Neural cell (in vitro differentiated cells): ENCODE data around the gene CTSL. TPM values are rescaled to one million over a fixed set of nuclear protein-coding genes. Genes with fewer than 3 reads are reported as not detected.

ENCODE experiments used
- H2AFZ ChIP-seq: fragments of 200-600, 300-800 bp; sonication (generic), shearing (Covaris generic); 2 replicates; pipeline ENCODE4 v1.6.0; 2014; ENCODE audit warnings: low read depth, mild to moderate bottlenecking, antibody characterized with exemption, low read length, moderate library complexity
- H3F3A ChIP-seq: fragments of 200-600 bp; shearing (Covaris generic); 2 replicates; pipeline ENCODE4 v1.6.1; 2016; ENCODE audit warnings: mild to moderate bottlenecking, moderate library complexity, mixed read lengths, antibody characterized with exemption, low read length; ENCODE audit not compliant: insufficient read depth, poor library complexity, severe bottlenecking
- H3K27ac ChIP-seq: fragments of 200-600, 300-800 bp; sonication (generic), shearing (Covaris generic); 2 replicates; pipeline ENCODE4 v1.5.1; 2014; ENCODE audit warnings: mild to moderate bottlenecking, low read length, moderate library complexity
- H3K27me3 ChIP-seq: fragments of 300-800, 200-600 bp; sonication (generic), shearing (Covaris generic); 2 replicates; pipeline ENCODE4 v1.6.0; 2014; ENCODE audit warnings: mild to moderate bottlenecking, low read depth, low read length, moderate library complexity; ENCODE audit not compliant: insufficient read depth
- H3K36me3 ChIP-seq: fragments of 300-800, 200-600 bp; sonication (generic), shearing (Covaris generic); 2 replicates; pipeline ENCODE4 v1.5.1; 2014; ENCODE audit warnings: mild to moderate bottlenecking, antibody characterized with exemption, low read length, moderate library complexity; ENCODE audit not compliant: insufficient read depth
- H3K4me2 ChIP-seq: fragments of 300-800, 200-600 bp; sonication (generic), shearing (Covaris generic); 2 replicates; pipeline ENCODE4 v1.6.0; 2014; ENCODE audit warnings: mild to moderate bottlenecking, low read length
- H3K4me3 ChIP-seq: fragments of 300-800, 200-600 bp; sonication (generic), shearing (Covaris generic); 2 replicates; pipeline ENCODE4 v1.5.1; 2014; ENCODE audit warnings: mild to moderate bottlenecking, low read length, moderate library complexity
- H3K79me2 ChIP-seq: fragments of 200-600 bp; shearing (Covaris generic); replicated peaks from 2 replicates; pipeline ENCODE4 v1.6.0; 2014; ENCODE audit warnings: mild to moderate bottlenecking, low read length, moderate library complexity; ENCODE audit not compliant: insufficient read depth
- H3K9ac ChIP-seq: fragments of 300-800, 200-600 bp; sonication (generic), shearing (Covaris generic); 2 replicates; pipeline ENCODE4 v1.6.1; 2016; ENCODE audit warnings: mild to moderate bottlenecking, low read length, mixed read lengths
- H3K9me2 ChIP-seq: fragments of 200-600 bp; shearing (Covaris generic); 2 replicates; pipeline ENCODE4 v1.6.1; 2016; ENCODE audit warnings: mild to moderate bottlenecking, low read length, mixed read lengths; ENCODE audit not compliant: insufficient read depth
- H3K9me3 ChIP-seq: fragments of 200-600, 300-800 bp; sonication (generic), shearing (Covaris generic); 2 replicates; pipeline ENCODE4 v1.6.1; 2016; ENCODE audit warnings: mild to moderate bottlenecking, mixed run types, low read length, moderate library complexity, mixed read lengths
- H4K20me1 ChIP-seq: fragments of 200-600 bp; shearing (Covaris generic); 2 replicates; pipeline ENCODE4 v1.6.1; 2016; ENCODE audit warnings: mild to moderate bottlenecking, mixed run types; ENCODE audit not compliant: insufficient read depth
- EP300 ChIP-seq: fragments of 450-650 bp; conservative IDR thresholded peaks from 2 replicates; pipeline ENCODE4 v1.6.1; 2014; ENCODE audit warnings: antibody characterized with exemption, mild to moderate bottlenecking, moderate library complexity; ENCODE audit not compliant: poor library complexity, severe bottlenecking
- EZH2 ChIP-seq: fragments of 200-600, 300-800 bp; shearing (Covaris generic), sonication (generic); IDR thresholded peaks from 2 replicates; pipeline ENCODE4 v1.6.1; 2014; ENCODE audit warnings: antibody characterized with exemption, low read length, borderline replicate concordance, mild to moderate bottlenecking; ENCODE audit not compliant: insufficient read depth, poor library complexity, severe bottlenecking
- MXI1 ChIP-seq: fragments of 450-650 bp; conservative IDR thresholded peaks from 2 replicates; pipeline ENCODE4 v1.6.1; 2014; ENCODE audit warnings: antibody characterized with exemption, mild to moderate bottlenecking; ENCODE audit not compliant: poor library complexity, severe bottlenecking
- POLR2AphosphoS5 ChIP-seq: IDR thresholded peaks from 2 replicates; pipeline ENCODE4 v1.6.1; 2012
- RAD21 ChIP-seq: fragments of 450-650 bp; conservative IDR thresholded peaks from 2 replicates; pipeline ENCODE4 v1.6.1; 2014; ENCODE audit warnings: antibody characterized with exemption, mild to moderate bottlenecking, moderate library complexity
- REST ChIP-seq: IDR thresholded peaks from 2 replicates; pipeline ENCODE4 v1.6.1; 2012; ENCODE audit warnings: borderline replicate concordance
- SMC3 ChIP-seq: fragments of 450-650 bp; conservative IDR thresholded peaks from 2 replicates; pipeline ENCODE4 v1.6.1; 2014; ENCODE audit warnings: antibody characterized with exemption, mild to moderate bottlenecking, moderate library complexity; ENCODE audit not compliant: poor library complexity
- TAF1 ChIP-seq: IDR thresholded peaks from 2 replicates; pipeline ENCODE4 v1.6.1; 2012; ENCODE audit warnings: low read depth
- polyA plus RNA-seq: library from polyadenylated mRNA; depleted of rRNA; stranded (reverse); fragments of >200 nt; gene quantifications from 2 replicates; pipeline ENCODE4 v1.2.3, GENCODE V29; 2014
- TF ChIP-seq, protein P1 (sequence below): fragments of 450-650 bp; IDR thresholded peaks from 2 replicates; pipeline ENCODE4 v1.5.1; 2014; ENCODE audit warnings: antibody characterized with exemption, mild to moderate bottlenecking, moderate library complexity; ENCODE audit not compliant: poor library complexity, severe bottlenecking

Gene CTSL
- polyA plus RNA-seq, 1 donor from 2014 or later = 53.5 TPM

DNA sequence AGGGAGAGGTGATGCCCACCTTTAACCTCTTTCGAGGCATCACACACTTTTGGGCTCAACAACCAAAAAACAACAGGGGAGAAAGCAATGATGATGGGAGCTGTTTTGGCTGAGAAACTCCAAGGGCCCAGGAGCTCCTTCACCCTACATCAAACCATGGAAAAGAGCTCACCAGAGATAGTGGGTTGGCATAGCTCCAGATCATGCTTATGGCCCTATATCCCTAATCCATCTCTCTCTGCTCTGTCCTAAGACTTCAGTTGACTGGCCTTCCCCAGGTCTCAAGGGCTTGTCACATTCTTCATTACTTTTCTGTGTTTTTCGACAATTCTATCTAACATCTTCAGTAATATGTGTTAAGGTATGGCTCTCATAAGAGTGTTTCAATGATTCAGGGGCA, 5.7 kb upstream of the CTSL start:
- no peaks in the 10 kb centered on the region for H3K27me3 ChIP-seq
- H3K36me3 ChIP-seq = no peaks in the 10 kb centered on the region
- no peak overlapping the region for H3K27ac ChIP-seq
- no peaks in the 10 kb centered on the region for H3F3A ChIP-seq
- no peak overlapping the region for H2AFZ ChIP-seq
- H3K4me2 ChIP-seq = no peak overlapping the region
- H4K20me1 ChIP-seq = no peaks in the 10 kb centered on the region
- no peaks in the 10 kb centered on the region for H3K9me2 ChIP-seq
- no peak overlapping the region for H3K9ac ChIP-seq
- TF ChIP-seq SMC3 = no peak
- no peak for TF ChIP-seq TAF1
- TF ChIP-seq RAD21 = no peak
- TF ChIP-seq EP300 = no peak
- TF ChIP-seq, protein P1, sequence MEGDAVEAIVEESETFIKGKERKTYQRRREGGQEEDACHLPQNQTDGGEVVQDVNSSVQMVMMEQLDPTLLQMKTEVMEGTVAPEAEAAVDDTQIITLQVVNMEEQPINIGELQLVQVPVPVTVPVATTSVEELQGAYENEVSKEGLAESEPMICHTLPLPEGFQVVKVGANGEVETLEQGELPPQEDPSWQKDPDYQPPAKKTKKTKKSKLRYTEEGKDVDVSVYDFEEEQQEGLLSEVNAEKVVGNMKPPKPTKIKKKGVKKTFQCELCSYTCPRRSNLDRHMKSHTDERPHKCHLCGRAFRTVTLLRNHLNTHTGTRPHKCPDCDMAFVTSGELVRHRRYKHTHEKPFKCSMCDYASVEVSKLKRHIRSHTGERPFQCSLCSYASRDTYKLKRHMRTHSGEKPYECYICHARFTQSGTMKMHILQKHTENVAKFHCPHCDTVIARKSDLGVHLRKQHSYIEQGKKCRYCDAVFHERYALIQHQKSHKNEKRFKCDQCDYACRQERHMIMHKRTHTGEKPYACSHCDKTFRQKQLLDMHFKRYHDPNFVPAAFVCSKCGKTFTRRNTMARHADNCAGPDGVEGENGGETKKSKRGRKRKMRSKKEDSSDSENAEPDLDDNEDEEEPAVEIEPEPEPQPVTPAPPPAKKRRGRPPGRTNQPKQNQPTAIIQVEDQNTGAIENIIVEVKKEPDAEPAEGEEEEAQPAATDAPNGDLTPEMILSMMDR = no peak
- TF ChIP-seq POLR2AphosphoS5 = no peak
- TF ChIP-seq MXI1 = no peak
- no peak for TF ChIP-seq REST
- TF ChIP-seq EZH2 = no peak
- no peaks in the 10 kb centered on the region for H3K9me3 ChIP-seq
- H3K79me2 ChIP-seq = no peaks in the 10 kb centered on the region
- no peak overlapping the region for H3K4me3 ChIP-seq

- Histone ChIP-seq H3K9me3 (no peaks in the 10 kb centered on the region), H3K27me3 (no peaks in the 10 kb centered on the region), H3K9me2 (no peaks in the 10 kb centered on the region), H2AFZ (no peak overlapping the region), H3K27ac (no peak overlapping the region), H3K9ac (no peak overlapping the region), H3K4me3 (no peak overlapping the region), H3F3A (no peaks in the 10 kb centered on the region), H4K20me1 (no peaks in the 10 kb centered on the region), H3K79me2 (no peaks in the 10 kb centered on the region), H3K36me3 (no peaks in the 10 kb centered on the region), H3K4me2 (no peak overlapping the region)
- TF ChIP-seq REST (no peak), POLR2AphosphoS5 (no peak), EP300 (no peak), EZH2 (no peak), MXI1 (no peak), TAF1 (no peak), SMC3 (no peak), RAD21 (no peak)
- TF ChIP-seq, protein P1 = no peak
Measured at GRCh38 chr9:87722393-87723088, 3.4 kb upstream of the CTSL start.
